ENCODE measurements around the gene FRAT2. TPM values are rescaled to one million over a fixed set of nuclear protein-coding genes. Genes with fewer than 3 reads are reported as not detected.

Gene FRAT2
- total RNA-seq, 2 experiments from 2014 or later: 8.5 to 8.7 TPM

- POLR2A ChIA-PET: interaction anchor here (1.2 to 5.3 kb wide), 4 partner anchors 11 to 90 kb away, joined by 4 to 32 read pairs (median 7); partner anchors contain the start of genes ARHGAP19 and FRAT1
- CTCF ChIA-PET: interaction anchor here (1.0 to 3.5 kb wide), 4 partner anchors 8 to 54 kb away, joined by 3 to 15 read pairs (median 6); partner anchors contain the start of gene FRAT1
Observed at GRCh38 chr10:97332591-97333350, 1.8 kb downstream of the FRAT2 start.

GRCh38 chr10:97331153-97331703, 3.3 kb downstream of the FRAT2 start:
- ChIA-PET POLR2A (interaction anchor here (5.3 kb wide), 1 partner anchor 12 kb away, joined by 32 read pairs; the partner anchor contains the start of gene FRAT1), CTCF (interaction anchor here (1.0 to 3.5 kb wide), 2 partner anchors 10 to 12 kb away, joined by 3 to 15 read pairs; partner anchors contain the start of gene FRAT1)

GRCh38 chr10:97329766-97330165, 4.8 kb downstream of the FRAT2 start:
- CTCF ChIA-PET: no interaction called here
- POLR2A ChIA-PET: no interaction called here

- CTCF ChIA-PET: interaction anchor here (1.0 kb wide), 1 partner anchor 39 kb away, joined by 3 read pairs; no protein-coding TSS in a partner anchor
- POLR2A ChIA-PET: interaction anchor here (0.9 kb wide), 1 partner anchor 111 kb away, joined by 9 read pairs; no protein-coding TSS in a partner anchor
Observed at GRCh38 chr10:97328646-97329453, 5.7 kb downstream of the FRAT2 start.

- CTCF ChIA-PET: interaction anchor here (0.6 to 1.0 kb wide), 3 partner anchors 18 to 386 kb away, joined by 3 to 4 read pairs (median 3); partner anchors contain the start of gene MARVELD1
- POLR2A ChIA-PET: interaction anchor here (0.6 to 0.9 kb wide), 3 partner anchors 13 to 949 kb away, joined by 3 to 9 read pairs (median 6); no protein-coding TSS in a partner anchor
Observed at GRCh38 chr10:97327348-97328294, 6.9 kb downstream of the FRAT2 start.

- CTCF ChIA-PET: interaction anchor here (1.0 kb wide), 1 partner anchor 47 kb away, joined by 3 read pairs; no protein-coding TSS in a partner anchor
- POLR2A ChIA-PET: no interaction called here
Observed at GRCh38 chr10:97325754-97326153, 8.8 kb downstream of the FRAT2 start.

GRCh38 chr10:97323501-97323900, 11.0 kb downstream of the FRAT2 start:
- CTCF ChIA-PET: no interaction called here
- POLR2A ChIA-PET: interaction anchor here (0.7 kb wide), 1 partner anchor 1267 kb away, joined by 4 read pairs; no protein-coding TSS in a partner anchor

- POLR2A ChIA-PET: interaction anchor here (2.2 kb wide), 1 partner anchor 11 kb away, joined by 9 read pairs; no protein-coding TSS in a partner anchor
- CTCF ChIA-PET: no interaction called here
Observed at GRCh38 chr10:97321804-97322190, 12.7 kb downstream of the FRAT2 start.

- POLR2A ChIA-PET: interaction anchor here (2.2 kb wide), 1 partner anchor 12 kb away, joined by 9 read pairs; no protein-coding TSS in a partner anchor
- CTCF ChIA-PET: no interaction called here
Observed at GRCh38 chr10:97321032-97321803, 13.3 kb downstream of the FRAT2 start.

- POLR2A ChIA-PET: interaction anchor here (1.0 to 2.3 kb wide), 3 partner anchors 12 to 80 kb away, joined by 4 to 32 read pairs (median 9); partner anchors contain the start of genes FRAT2 and RRP12
- CTCF ChIA-PET: interaction anchor here (0.9 to 2.2 kb wide), 2 partner anchors 13 to 21 kb away, joined by 3 to 15 read pairs; partner anchors contain the start of gene FRAT2
Observed at GRCh38 chr10:97320480-97321031, 14.0 kb downstream of the FRAT2 start.

GRCh38 chr10:97319671-97320479, 14.7 kb downstream of the FRAT2 start:
- ChIA-PET POLR2A (interaction anchor here (0.7 to 2.3 kb wide), 4 partner anchors 13 to 124 kb away, joined by 3 to 32 read pairs (median 4); partner anchors contain the start of genes FRAT2 and RRP12), CTCF (interaction anchor here (0.9 to 2.2 kb wide), 2 partner anchors 13 to 21 kb away, joined by 3 to 15 read pairs; partner anchors contain the start of gene FRAT2)

- POLR2A ChIA-PET: interaction anchor here (0.7 to 2.3 kb wide), 3 partner anchors 14 to 125 kb away, joined by 3 to 32 read pairs (median 4); partner anchors contain the start of gene FRAT2
Observed at GRCh38 chr10:97318772-97319651, 15.5 kb downstream of the FRAT2 start, which contains the start of gene FRAT1. Gene FRAT1, plus strand, starts transcription at chr10:97319271. Its CDS starts 183 bp downstream, at chr10:97319454.

GRCh38 chr10:97314671-97315070, 19.9 kb downstream of the FRAT2 start:
- CTCF ChIA-PET: interaction anchor here (1.4 kb wide), 1 partner anchor 13 kb away, joined by 3 read pairs; no protein-coding TSS in a partner anchor
- POLR2A ChIA-PET: no interaction called here

More at GRCh38 chr10:97318772-97319651, 15.5 kb downstream of the FRAT2 start, which contains the start of gene FRAT1:
- CTCF ChIA-PET: interaction anchor here (2.2 kb wide), 1 partner anchor 14 kb away, joined by 15 read pairs; the partner anchor contains the start of gene FRAT2

GRCh38 chr10:97312897-97313296, 21.6 kb downstream of the FRAT2 start:
- ChIA-PET CTCF (interaction anchor here (0.5 to 0.6 kb wide), 3 partner anchors 15 to 36 kb away, joined by 3 to 4 read pairs (median 3); no protein-coding TSS in a partner anchor), POLR2A (interaction anchor here (0.5 kb wide), 1 partner anchor 13 kb away, joined by 3 read pairs; no protein-coding TSS in a partner anchor)
